ENCODE measurements around the gene AMPD2. TPM values are rescaled to one million over a fixed set of nuclear protein-coding genes. Genes with fewer than 3 reads are reported as not detected.

The AMPD2 gene

Small RNA genes within 50 kb of the gene (small RNA-seq; reads per million reads assigned to genes)
- not detected for gene RNU6V (ENCODE audit: insufficient read depth)
